GM12874 (cell line): Measurements from ENCODE around the gene SYT12.

Source experiments
- CTCF ChIP-seq: IDR thresholded peaks from 2 replicates; pipeline ENCODE4 v1.5.1; 2011; ENCODE audit warnings: low read depth, mild to moderate bottlenecking, control low read depth, low read length, moderate library complexity; ENCODE audit not compliant: insufficient read depth

SYT12 gene

GRCh38 chr11:67083786-67084366, 60.9 kb downstream of the SYT12 start:
- no peak for TF ChIP-seq CTCF

- TF ChIP-seq CTCF, result no peak
These were observed 62.7 kb downstream of the SYT12 start for GRCh38 chr11:67085617-67086016.

- TF ChIP-seq CTCF, result no peak
These were observed 67.8 kb downstream of the SYT12 start for GRCh38 chr11:67090717-67091116.

- no peak for TF ChIP-seq CTCF
These were observed 72.2 kb downstream of the SYT12 start for GRCh38 chr11:67095214-67095507.

GRCh38 chr11:67098799-67099429, 76.0 kb downstream of the SYT12 start:
- no peak for TF ChIP-seq CTCF

GRCh38 chr11:67099831-67100324, 76.9 kb downstream of the SYT12 start:
- TF ChIP-seq CTCF, result no peak
